Measurements from ENCODE around the gene BSPRY. TPM values are rescaled to one million over a fixed set of nuclear protein-coding genes. Genes with fewer than 3 reads are reported as not detected.

BSPRY gene
- total RNA-seq = not detected in 2 replicates

- peak within 1 kb of the TSS; percentile 2 for H3K4me3 ChIP-seq (ENCODE audit: low read depth, low read length)
- DNase-seq (ENCODE audit: low read depth) = no peak
- no peak for TF ChIP-seq CTCF (IDR thresholded peaks at IDR 0.05; ENCODE audit: insufficient read depth, low read depth, low read length)
These were observed at the start of gene BSPRY for GRCh38 chr9:113349445-113350094. Gene BSPRY (plus strand): TSS chr9:113349541. CDS start chr9:113349580, 39 bp downstream.

- DNase-seq (ENCODE audit: low read depth) = peak; percentile 42
- TF ChIP-seq CTCF (IDR thresholded peaks at IDR 0.05; ENCODE audit: insufficient read depth, low read depth, low read length) = no peak
- H3K4me3 ChIP-seq (ENCODE audit: low read depth, low read length) = no peak overlapping the region
These were observed 49.5 kb upstream of the BSPRY start for GRCh38 chr9:113299800-113300292.

- no peak for TF ChIP-seq CTCF (IDR thresholded peaks at IDR 0.05; ENCODE audit: insufficient read depth, low read depth, low read length)
- no peak for DNase-seq (ENCODE audit: low read depth)
- no peak overlapping the region for H3K4me3 ChIP-seq (ENCODE audit: low read depth, low read length)
These were observed 47.8 kb upstream of the BSPRY start for GRCh38 chr9:113301548-113301947.

GRCh38 chr9:113302792-113303418 is 46.4 kb upstream of the BSPRY start, which contains the start of gene RNF183:
Gene RNF183 (minus strand): TSS chr9:113303376. CDS start chr9:113298184, 5,192 bp downstream.
- TF ChIP-seq CTCF (IDR thresholded peaks at IDR 0.05; ENCODE audit: insufficient read depth, low read depth, low read length) = no peak
- H3K4me3 ChIP-seq (ENCODE audit: low read depth, low read length) = no peak within 1 kb of the TSS
- DNase-seq (ENCODE audit: low read depth) = no peak

GRCh38 chr9:113306566-113306965 is 42.8 kb upstream of the BSPRY start:
- no peak for DNase-seq (ENCODE audit: low read depth)

GRCh38 chr9:113307396-113307975 is 41.9 kb upstream of the BSPRY start:
- H3K4me3 ChIP-seq (ENCODE audit: low read depth, low read length) = no peak overlapping the region
- DNase-seq (ENCODE audit: low read depth) = no peak
- no peak for TF ChIP-seq CTCF (IDR thresholded peaks at IDR 0.05; ENCODE audit: insufficient read depth, low read depth, low read length)

More at GRCh38 chr9:113306566-113306965, 42.8 kb upstream of the BSPRY start:
- no peak for TF ChIP-seq CTCF (IDR thresholded peaks at IDR 0.05; ENCODE audit: insufficient read depth, low read depth, low read length)
- no peak overlapping the region for H3K4me3 ChIP-seq (ENCODE audit: low read depth, low read length)

All from fibroblast of villous mesenchyme (primary cell).